ENCODE results near the gene RNF212. TPM values are rescaled to one million over a fixed set of nuclear protein-coding genes. Genes with fewer than 3 reads are reported as not detected.

RNF212 gene
- total and polyA plus RNA-seq, 9 of the 15 experiments (the other 6 are each of a cell fraction or from before 2014, with no cell fraction given) = 0.04 TPM; not detected in 8

GRCh38 chr4:1043651-1044468, 69.5 kb downstream of the RNF212 start (continued):
- TF ChIP-seq MNT (conservative IDR thresholded peaks at IDR 0.05) = peak; percentile 74 to 89
- peak; percentile 55; the same call in 1 of the 2 replicates for TF ChIP-seq PHF8 (IDR thresholded peaks at IDR 0.05; ENCODE audit: borderline replicate concordance, low read length)
- TF ChIP-seq, protein P1, sequence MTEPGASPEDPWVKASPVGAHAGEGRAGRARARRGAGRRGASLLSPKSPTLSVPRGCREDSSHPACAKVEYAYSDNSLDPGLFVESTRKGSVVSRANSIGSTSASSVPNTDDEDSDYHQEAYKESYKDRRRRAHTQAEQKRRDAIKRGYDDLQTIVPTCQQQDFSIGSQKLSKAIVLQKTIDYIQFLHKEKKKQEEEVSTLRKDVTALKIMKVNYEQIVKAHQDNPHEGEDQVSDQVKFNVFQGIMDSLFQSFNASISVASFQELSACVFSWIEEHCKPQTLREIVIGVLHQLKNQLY (CRISPR knock-in tag; conservative IDR thresholded peaks at IDR 0.05) = no peak
- TF ChIP-seq ZNF57 (CRISPR knock-in tag; IDR thresholded peaks at IDR 0.05) = no peak
- TF ChIP-seq ZNF354B (CRISPR knock-in tag; IDR thresholded peaks at IDR 0.05) = no peak
- TF ChIP-seq CREB3L1 (IDR thresholded peaks at IDR 0.05; ENCODE audit: borderline replicate concordance, low read depth) = 0 out of 2 replicates have a peak, but pooled peaks have one; percentile 28
- TF ChIP-seq ZNF24 (IDR thresholded peaks at IDR 0.05) = 0 out of 2 replicates have a peak, but pooled peaks have one; percentile 46
- 0 out of 2 replicates have a peak, but pooled peaks have one; percentile 50 for TF ChIP-seq ZC3H11A (IDR thresholded peaks at IDR 0.05; ENCODE audit: low read depth, low read length)
- TF ChIP-seq UBTF (IDR thresholded peaks at IDR 0.05; ENCODE audit: borderline replicate concordance in 1 of 2, low read depth in 2 of 2, low read length in 2 of 2) = peak; percentile 88 to 89; a peak in 3 of 4 replicates
- peak; percentile 99 for TF ChIP-seq SMARCC2 (IDR thresholded peaks at IDR 0.05; ENCODE audit: low read depth)

Measured in K562 (cell line).